HG03045 (cell line): ENCODE results near the gene RTRAF.

Experiments
- ATAC-seq: cut with Tn5 transposase; IDR thresholded peaks from one replicate; pipeline ENCODE4 v1.9.1; 2021; ENCODE audit warnings: mild to moderate bottlenecking, moderate library complexity; ENCODE audit not compliant: unreplicated experiment

RTRAF gene

DNA sequence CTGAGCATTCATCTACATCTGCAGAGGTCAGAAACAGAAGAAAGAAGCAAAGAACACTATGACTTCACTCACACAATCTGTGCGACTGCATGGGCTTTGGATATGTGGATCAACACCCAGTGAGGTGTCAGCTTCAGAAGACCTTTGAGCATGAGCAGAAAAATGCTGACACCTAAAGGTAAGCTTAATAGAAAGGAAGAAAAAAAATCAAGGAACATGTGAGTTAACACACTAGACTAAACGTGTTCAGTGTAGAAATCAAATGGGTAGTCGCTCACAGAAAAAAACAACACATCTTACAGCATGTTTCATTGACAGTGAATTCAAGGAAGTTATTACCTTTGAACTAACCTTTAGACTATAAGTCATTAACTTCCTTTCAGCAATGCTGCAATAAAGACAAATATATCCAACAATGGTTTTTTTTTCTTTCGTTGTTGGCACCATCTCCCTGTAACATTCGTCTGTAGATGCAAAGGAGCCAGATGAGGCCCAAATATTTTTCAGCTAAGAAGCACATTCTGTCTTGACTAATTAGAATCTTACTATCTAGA, 30.9 kb downstream of the RTRAF start:
- ATAC-seq = no peak

DNA sequence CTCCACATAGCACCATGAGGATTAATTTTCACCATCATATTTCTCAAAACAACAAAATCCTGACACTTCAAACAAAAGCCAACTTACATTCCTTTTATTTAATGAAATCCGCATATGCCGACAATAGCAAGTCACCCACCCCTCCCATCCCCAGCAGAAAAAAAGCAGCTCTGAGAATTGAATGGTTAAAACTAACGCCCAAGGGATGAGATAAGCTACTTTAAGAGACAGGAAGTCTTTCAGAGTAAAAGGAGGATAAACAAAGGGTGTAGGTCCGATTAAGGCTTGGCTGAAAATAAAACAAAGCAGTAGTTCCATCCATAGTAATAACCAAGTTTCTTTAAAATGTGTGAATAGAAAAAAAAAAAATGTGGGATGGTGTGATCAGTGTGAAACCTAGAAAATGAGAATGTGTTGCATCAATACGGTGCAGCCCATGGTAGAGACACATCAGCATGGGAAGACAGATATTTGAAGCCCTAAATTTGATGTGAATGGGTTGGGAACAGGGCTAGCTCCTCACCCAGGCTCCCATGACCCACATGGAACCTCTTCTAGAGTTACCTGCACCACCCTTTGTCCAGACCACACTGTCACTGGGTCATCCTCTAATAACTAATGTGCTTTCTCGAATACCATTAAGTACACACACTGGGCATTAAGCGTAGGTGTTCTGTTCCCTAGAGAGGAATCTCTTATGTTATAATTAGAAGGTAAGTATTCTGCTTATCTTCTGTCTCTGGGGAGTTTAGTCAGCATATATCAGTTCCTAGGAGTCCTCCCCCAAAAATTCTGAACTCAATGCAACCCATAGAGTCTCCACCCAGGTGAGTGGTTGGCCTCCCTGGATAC, 31.7 kb downstream of the RTRAF start:
- ATAC-seq = no peak

DNA sequence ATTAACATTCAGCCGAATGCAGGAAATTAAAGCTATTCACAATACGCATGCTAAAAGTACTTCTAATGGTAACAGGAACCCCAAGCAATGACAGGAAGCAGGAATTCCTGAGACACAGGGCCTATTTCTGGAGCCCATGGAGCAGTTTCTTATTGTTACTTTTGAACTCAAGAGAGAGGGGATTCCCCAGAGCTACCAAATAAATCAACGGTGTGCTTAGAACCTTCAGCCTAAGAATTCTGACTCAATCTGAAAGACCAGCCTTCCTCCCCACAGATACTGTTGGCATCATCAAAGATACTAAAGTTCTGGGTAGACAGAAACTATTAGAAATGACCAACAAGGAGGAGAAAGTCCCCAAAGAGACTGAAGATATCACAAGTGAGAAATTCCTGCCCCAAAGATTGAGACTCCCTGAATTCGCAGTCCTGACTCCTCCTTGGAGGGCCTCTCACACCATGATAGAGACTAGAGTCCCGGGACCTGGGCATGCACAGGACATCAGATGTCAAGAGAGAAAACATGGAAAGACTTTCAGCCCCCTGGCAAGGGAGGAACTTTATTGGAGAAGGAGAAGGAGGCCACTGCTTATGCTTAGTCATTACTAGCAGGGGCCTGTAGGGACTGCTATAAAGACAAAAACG, 32.7 kb downstream of the RTRAF start:
- ATAC-seq = peak; percentile 72

DNA sequence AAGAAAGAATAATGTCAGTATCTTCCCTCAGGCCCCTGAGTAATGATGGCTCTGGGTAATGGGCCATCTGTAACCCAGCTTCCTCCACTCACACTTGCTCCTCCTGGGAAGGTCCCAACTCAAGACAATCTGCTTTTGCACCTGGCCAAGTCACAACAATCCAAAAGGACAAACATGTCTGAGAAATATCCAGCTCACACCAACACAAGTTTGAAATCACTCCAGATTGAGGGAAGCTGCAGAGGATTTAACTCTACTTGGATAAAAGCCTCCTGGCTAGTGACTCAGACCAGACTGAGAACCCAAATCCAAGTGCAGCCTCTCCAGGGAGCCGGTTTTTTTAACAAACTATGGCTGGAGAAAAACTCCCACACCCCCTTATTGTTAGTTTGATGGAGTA, 34.2 kb downstream of the RTRAF start:
- no peak for ATAC-seq

DNA sequence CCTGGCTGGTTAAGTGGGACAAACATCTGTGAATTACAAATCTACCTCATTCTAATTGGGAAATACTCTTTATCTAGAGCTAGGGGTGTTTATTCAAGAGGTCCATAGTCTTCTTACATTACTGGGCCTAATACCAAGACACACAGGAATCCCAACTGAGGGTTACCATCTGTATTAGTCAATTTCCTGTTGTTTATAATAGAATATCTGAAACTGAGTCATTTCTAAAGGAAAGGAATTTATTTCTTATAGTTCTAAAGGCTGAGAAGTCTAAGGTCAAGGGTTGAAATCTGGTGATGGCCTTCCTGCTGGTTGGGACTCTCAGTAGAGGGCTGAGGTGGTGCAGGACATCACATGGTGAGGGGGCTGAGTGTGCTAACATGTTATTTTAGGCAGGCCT, 36.0 kb downstream of the RTRAF start:
- ATAC-seq = no peak

DNA sequence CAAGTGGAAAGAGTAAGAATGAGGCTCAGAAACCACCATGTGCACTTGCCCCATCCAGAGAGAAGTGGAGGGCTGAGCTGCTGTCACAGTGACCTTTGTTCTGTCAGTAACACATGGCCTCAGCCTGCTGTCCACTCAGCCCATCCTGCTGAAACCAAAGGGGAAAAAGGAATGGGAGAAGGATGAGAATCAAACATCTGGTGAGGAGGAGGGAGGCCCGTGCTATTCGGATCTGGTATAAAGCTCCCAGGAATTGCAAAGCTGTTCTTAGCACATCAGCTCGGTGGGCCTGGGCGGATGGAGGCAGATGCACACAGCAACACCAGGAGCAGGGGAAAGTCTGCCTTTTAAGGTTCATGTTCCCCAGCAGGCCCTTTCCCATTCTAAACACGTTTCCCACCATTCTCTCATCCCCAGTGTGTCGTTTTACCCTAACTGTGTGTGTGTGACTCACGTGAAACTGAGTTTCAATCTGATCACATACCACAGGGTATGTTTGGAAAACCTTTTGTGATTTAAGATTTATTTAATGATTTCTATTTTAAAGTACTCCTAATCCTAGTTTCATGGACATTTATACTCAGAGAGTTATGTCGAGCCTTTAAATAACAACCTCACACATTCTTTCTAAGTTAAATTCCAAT, 36.8 kb downstream of the RTRAF start:
- no peak for ATAC-seq

DNA sequence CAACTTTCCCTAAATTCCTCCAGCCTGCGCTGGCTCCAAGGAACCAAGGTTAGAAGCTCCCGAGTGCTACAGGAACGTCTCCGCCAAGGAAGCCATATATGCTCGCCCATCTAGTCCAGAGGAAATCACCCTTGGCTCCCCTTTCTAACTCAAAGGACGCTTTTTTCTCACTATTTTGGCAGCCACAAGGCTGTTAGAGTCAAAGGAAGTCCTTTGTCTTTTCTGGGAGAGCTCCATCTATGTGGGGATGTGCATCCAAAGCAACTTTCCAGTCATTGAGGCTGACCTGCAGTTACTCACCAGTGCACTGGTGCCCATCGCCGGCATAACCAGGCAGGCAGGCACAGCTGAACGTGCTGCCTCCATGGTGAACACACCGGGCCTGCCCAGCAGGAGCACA, 37.6 kb downstream of the RTRAF start:
- ATAC-seq = no peak

DNA sequence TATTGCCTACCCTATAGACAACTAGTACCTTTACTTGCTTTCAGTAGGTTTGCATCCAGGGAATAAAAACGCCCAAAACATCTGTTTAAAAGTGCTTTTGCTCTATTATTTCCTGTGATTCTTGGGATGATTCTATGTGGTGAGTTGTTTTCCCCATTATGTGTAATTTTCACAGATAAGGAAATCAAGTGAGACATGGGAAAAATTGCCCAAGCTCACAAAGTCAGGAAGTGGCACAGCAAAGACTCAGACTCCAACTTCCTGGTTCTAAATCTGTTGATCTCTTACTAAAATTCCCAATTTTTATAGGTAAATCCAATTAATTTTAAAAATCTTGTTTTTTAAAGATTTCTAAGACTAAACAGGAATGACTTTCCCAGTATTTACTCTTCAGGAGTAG, 40.5 kb downstream of the RTRAF start:
- no peak for ATAC-seq

DNA sequence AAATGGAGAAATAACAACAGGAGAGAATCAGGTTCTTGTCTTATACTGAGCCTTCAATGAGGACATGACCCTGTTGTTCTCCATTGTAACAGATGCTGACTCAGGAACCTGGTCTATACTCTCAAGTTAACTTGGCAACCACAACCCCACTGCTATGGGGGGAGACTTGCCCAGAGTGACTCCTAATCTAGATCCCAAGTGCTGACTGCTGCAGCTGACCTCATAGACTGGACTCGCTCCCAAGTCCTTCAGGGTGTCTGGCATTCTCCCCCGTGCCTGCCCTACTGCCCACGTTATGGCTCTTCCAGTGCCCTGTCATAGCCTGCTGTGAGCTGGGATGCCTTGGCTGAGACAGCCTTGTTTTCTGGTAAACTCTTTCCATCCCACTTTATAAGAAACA, 42.4 kb downstream of the RTRAF start:
- ATAC-seq = no peak

DNA sequence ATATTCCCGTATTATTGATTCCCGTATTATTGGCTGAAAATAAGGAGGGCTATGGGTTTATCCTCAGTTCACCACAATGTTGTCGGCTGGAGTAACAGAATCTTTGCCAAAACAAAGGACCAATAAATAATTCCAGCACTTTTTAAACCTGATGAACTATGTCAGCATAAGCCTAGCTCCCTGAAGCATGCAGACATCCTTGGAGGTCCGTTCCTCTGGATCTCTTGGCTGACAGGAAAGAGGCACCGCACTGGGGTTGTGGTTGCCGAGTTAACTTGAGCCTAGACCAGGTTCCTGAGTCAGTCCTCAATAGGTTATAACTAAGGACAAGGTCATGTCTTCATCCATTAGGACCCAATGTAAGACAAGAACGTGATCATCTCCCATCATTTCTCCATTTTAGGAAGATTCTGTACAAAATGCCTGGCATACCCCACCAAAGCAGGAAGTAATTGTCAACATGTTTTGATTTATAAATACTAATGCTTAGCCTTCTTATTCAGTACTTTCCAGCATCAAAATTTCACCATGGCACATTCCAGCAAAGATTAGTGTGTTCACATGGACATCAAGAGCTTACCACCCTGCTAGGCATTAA, 43.0 kb downstream of the RTRAF start:
- no peak for ATAC-seq

DNA sequence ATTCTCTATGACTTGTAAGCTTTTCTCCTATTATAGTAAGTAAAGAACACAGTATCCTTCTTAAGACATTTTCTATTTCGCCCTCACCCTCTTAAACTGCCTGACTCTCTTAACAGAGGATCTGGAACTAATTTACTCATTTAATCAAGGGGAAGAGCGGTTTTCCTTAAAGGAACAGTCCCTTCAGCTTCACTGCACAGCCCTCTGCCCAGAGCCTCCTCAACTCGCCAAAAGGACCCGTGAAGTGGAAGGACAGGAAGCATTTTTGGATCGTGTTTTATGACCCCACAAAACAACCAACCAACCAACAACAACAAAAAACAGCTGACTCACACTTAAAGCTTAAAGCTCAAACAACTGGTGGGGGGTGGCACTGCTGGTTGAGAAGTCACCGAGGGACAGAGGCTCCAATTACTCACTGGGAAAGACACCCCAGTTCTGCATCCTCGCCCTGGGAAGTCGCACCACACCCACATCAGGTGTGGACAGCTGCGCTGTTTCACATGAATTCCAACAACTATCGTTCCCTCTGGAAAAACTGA, 43.8 kb downstream of the RTRAF start:
- ATAC-seq = no peak

DNA sequence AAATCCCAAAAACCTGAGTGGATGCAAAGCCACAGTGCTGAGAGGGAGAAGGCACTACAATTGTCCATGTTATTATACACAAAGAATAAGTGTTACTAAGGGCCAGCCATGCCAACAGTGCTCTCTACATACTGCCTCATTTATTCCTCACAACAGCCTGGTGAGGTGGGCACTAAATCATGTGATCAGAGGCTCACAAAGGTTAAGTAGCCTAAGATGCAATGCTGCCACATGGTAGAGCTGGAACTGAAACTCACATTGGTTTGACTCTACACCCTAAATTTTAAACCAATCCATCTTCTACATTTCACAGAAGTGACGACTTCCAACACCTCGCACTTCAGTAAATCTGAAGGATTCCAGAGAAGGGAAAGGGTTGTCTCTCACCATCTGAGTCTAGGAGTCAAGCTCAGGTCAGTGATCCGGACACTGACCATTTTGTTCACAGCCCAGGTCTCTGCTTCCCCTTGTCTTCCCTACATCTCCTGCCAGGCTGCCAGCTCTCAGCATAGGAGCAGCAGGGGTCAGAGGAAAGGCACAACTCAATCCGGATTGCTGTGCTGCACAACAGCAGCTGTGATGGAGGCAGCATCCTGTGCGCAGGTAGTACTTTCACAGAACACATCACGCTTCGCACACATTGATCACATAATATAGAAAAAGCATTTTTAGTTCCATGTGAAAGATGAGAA, 49.9 kb downstream of the RTRAF start:
- ATAC-seq = no peak

DNA sequence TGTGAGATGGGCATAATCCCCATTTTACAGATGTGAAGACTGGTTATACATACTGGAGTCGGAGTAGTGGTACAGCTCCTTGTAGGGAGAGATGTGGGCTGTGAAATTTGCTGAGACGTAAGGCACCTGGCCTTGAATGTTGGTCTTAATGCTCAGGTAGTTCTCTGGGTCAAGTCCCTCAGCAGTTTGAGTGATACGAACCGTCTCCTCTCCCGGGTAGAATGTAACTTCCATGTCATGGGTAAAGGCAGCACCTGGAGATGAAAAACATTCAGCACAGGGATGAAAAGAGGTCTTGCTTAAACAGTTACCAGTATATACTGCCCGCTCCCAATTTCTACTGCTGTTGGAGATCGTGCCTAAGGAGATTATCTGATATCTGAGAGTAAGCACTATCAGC, 51.3 kb downstream of the RTRAF start:
- no peak for ATAC-seq

DNA sequence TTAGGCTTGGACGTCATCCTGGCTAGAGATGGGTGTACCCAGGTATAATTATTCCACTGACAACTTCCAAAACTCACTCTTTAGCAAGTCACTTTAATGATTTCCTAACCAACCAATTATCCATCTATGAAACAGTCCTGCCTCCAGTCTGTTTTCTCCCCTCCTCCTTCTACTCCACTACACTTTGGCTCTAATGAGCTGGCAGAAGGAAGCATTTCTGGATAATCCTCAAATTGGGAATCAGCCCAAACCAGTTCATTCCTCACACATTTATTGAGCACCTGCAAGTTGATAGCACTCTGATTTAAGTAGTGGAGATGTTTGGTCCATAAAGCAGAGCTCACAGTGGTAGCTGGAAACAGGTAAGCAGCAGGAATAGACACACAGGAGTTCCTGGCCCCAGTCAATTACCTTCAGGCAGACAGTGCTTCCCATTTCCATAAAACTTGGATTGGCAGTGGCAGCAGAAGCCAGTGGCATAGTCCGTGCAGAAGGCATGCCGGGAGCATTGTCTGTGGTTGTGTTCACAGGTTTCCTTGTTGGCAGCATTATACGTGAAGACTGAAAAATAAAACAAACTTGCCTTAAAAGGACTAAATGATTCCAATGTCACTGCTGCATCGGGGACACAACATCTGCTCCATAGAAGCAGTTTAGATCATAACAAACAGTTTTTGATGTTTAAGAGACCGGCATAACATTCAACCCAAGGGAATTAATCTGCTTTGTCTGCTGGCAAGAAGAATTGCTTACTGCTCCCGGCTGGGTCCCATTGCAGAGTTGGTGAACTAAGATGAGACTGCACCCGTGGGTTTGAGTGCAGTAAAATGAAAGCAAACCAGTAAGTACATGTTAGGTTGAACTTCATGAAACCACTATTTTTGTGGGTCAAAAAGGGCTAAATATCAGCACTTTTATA, 53.3 kb downstream of the RTRAF start:
- ATAC-seq = no peak

DNA sequence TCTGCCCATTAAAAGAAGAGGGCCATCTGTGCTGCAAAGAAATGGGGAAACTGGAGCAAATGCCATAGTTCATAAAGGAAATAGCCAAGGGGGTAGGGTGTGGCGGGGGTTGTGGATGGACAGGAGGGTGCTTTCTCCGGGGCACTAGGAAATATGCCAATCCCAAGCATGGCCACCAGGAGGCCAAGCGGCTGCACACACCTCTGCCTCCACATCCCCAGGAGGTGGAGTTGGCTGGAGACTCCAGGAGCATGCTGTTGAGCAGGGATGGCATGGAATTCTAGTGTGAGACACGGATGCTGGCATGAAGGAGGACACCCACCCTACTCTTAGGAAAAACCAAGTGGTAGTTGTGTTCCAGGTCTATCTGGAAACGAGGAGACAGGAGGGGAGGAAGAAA, 54.3 kb downstream of the RTRAF start:
- ATAC-seq = no peak

DNA sequence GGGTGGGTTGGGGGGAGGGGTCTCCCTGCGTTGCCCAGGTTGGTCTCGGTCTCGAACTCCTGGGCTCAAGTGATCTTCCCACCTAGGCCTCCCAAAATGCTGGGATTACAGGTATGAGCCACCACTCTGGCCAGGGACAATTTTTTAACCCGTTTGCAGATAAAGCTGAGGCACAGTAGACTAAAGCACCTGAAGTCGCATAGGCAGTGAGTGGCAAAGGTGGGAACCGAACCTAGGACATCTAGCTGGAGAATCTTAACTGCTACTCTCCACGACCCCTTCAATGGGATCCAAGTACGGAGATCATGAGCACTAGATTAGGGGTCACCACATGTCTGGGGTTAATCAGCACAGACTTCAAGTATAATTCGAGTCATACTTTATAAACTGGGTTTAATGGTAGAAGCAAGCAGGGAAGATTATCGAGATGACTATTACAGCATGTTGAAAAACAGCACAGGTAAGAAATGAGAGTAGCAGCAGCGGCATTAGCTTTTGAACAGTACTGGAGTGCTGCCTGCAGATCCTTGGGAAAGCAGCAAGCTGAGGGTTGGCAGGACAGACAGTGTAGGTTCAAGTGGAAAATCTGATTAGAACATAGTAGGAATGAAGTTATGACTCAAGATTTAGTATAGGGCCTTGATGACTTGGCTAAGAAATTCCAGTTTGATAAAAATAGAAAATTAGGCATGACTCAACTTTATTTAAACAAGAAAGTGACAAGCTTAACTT, 55.6 kb downstream of the RTRAF start:
- ATAC-seq = no peak

DNA sequence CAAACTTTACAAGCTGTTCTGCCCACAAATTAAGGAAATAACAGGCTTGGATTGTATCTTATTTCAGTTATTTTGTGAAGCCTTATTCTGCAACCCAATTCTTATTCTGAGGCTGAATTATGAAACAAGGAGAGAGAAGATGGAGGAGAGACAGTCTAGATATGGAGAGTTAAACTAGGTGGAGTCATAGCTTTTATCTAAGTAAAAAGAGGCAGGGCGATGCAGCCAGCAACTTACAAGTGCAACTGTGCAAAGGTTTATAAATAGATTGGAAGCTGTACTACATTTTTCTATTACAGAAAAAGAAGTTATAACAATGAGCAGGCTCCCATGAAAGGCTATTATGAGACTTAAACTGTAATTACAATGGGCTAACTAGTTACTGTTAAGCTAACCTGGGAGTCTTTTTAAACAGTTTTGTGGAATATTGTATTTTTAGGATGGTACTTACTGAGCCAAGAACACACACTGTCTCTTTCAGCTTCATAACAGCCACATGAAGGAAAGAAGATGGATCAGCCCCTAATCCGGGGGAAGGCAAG, 57.1 kb downstream of the RTRAF start:
- no peak for ATAC-seq

DNA sequence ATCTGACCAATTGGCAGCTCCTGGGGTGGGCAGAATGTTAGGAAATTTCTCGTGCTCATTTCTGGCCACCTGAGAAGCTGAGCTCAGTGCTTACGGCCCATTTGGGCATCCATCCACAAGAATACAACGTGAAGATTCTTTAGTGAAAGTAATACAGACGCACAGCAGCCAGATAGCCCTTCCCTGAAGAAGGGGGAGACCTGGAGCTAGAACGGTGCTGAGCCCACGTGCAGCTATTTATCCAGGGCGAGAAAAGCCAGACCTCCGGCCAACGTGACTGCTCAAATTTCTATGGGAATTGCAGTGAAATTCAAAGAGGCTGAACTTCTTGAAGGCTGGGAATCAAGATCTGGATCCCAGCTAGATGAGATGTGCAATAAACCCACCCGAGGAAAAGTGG, 58.8 kb downstream of the RTRAF start:
- no peak for ATAC-seq
